ENCODE data around the gene HTN1. TPM values are rescaled to one million over a fixed set of nuclear protein-coding genes. Genes with fewer than 3 reads are reported as not detected.

Gene HTN1
- total RNA-seq, 2 donors from 2014 or later = not detected

GRCh38 chr4:70099206-70099605 is 49.0 kb downstream of the HTN1 start:
- Mint-ChIP-seq H3K36me3 (ENCODE audit: low read depth) (no peaks in the 10 kb centered on the region), H3K27me3 (no peaks in the 10 kb centered on the region), H3K27ac (no peak overlapping the region), H3K9me3 (no peaks in the 10 kb centered on the region), H3K4me3 (no peak overlapping the region), H3K4me1 (no peaks in the 10 kb centered on the region)
- ATAC-seq (replicated peaks) = no peak

Other genes starting within 250 kb of the HTN1 start
- not detected for gene SULT1E1, start 190.3 kb upstream of the HTN1 start, total RNA-seq
- gene CSN1S1, start 119.4 kb upstream of the HTN1 start, total RNA-seq = not detected
- gene CSN2, start 84.7 kb upstream of the HTN1 start, total RNA-seq = not detected
- gene STATH, start 54.5 kb upstream of the HTN1 start, total RNA-seq = not detected
- gene HTN3, start 22.0 kb upstream of the HTN1 start, total RNA-seq = not detected
- gene PRR27, start 103.8 kb downstream of the HTN1 start, total RNA-seq = not detected
- not detected for gene ODAM, start 145.3 kb downstream of the HTN1 start, total RNA-seq
- not detected for gene FDCSP, start 175.7 kb downstream of the HTN1 start, total RNA-seq
- gene CSN3, start 192.2 kb downstream of the HTN1 start, total RNA-seq = not detected

Measured in activated T-helper 17 cell treated with anti-CD3 and anti-CD28 coated beads, Interleukin-2, amount 50 U/mL, for 72 hours (primary cell).